Measurements from ENCODE around the gene SPATA16.
"Not testable (repeated sequence)": the region's sequence is repeated elsewhere in the genome, so short reads cannot be mapped to it uniquely, and the experiment has no call there.

- not testable (repeated sequence) for TF ChIP-seq ATF1 (CRISPR knock-in tag; IDR thresholded peaks at IDR 0.05); TEAD4 (CRISPR knock-in tag; IDR thresholded peaks at IDR 0.05); CTCF (IDR thresholded peaks at IDR 0.05); CBFB (CRISPR knock-in tag; IDR thresholded peaks at IDR 0.05; ENCODE audit: low read depth); PREB (CRISPR knock-in tag; IDR thresholded peaks at IDR 0.05; ENCODE audit: borderline replicate concordance); E2F5 (CRISPR knock-in tag; IDR thresholded peaks at IDR 0.05); MAX (CRISPR knock-in tag; IDR thresholded peaks at IDR 0.05); E2F4 (CRISPR knock-in tag; IDR thresholded peaks at IDR 0.05; ENCODE audit: borderline replicate concordance, low read depth); USF2 (CRISPR knock-in tag; IDR thresholded peaks at IDR 0.05); IRF1 (CRISPR knock-in tag; IDR thresholded peaks at IDR 0.05); AR (CRISPR knock-in tag; IDR thresholded peaks at IDR 0.05); ESRRA (CRISPR knock-in tag; IDR thresholded peaks at IDR 0.05; ENCODE audit: borderline replicate concordance); ZBTB43 (CRISPR knock-in tag; IDR thresholded peaks at IDR 0.05); MXD4 (CRISPR knock-in tag; IDR thresholded peaks at IDR 0.05; ENCODE audit: borderline replicate concordance)
Measured at GRCh38 chr3:172866726-172867350, 274.2 kb downstream of the SPATA16 start.
